ENCODE results near the gene KCNJ12. TPM values are rescaled to one million over a fixed set of nuclear protein-coding genes. Genes with fewer than 3 reads are reported as not detected.

The KCNJ12 gene
- total RNA-seq, 1 donor = under 0.01 TPM

DNA sequence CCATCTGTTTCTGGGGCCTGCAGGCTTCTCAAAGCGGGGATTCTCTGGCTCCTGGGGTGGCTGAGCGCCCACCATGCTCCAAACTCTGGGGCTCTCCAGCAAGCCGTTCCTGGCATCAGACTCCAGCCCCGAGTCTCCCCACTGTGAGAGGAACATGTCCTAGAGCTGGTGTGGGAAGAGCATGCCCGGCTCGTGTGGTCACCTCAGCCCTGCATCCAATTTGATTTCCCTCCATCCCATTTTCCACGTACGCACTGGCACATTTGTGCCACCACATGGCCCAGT, 23.2 kb upstream of the KCNJ12 start:
- H3K4me3 ChIP-seq (ENCODE audit: low read depth, low read length) = no peak overlapping the region
- TF ChIP-seq, protein P1, sequence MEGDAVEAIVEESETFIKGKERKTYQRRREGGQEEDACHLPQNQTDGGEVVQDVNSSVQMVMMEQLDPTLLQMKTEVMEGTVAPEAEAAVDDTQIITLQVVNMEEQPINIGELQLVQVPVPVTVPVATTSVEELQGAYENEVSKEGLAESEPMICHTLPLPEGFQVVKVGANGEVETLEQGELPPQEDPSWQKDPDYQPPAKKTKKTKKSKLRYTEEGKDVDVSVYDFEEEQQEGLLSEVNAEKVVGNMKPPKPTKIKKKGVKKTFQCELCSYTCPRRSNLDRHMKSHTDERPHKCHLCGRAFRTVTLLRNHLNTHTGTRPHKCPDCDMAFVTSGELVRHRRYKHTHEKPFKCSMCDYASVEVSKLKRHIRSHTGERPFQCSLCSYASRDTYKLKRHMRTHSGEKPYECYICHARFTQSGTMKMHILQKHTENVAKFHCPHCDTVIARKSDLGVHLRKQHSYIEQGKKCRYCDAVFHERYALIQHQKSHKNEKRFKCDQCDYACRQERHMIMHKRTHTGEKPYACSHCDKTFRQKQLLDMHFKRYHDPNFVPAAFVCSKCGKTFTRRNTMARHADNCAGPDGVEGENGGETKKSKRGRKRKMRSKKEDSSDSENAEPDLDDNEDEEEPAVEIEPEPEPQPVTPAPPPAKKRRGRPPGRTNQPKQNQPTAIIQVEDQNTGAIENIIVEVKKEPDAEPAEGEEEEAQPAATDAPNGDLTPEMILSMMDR (IDR thresholded peaks at IDR 0.05; ENCODE audit: insufficient read depth, low read depth, low read length) = no peak
- DNase-seq (ENCODE audit: low read depth) = no peak

DNA sequence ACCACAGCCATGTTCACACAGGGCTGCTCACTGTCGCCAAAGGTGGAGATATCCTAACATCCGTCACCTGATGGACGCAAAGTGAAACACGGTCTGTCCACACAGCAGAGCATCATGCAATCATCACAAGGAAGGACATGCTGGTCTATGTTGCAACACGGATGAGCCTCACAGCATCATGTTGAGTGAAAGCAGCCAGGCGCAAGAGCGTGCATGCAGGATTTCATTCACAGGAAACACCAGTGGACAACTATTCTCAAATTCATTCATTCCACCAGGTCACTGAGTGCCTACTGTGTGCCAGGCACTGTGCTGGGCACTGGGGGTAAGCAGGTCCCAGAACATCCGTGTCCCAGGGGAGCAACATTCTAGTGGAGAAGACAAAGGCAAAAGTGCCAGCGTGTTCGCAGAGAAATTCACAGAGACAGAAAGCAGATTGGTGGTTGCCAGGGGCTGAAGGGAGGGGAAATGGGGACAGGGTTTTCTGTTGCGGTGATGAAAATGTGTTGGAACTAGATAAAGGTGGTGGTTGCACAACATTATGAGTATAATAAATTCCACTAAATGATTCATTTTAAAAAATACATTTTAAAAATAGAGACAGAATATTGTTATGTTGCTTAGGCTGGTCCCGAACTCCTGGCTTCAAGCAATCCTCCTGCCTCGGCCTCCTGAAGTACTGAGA, 22.7 kb upstream of the KCNJ12 start:
- no peak overlapping the region for H3K4me3 ChIP-seq (ENCODE audit: low read depth, low read length)
- TF ChIP-seq, protein P1 (IDR thresholded peaks at IDR 0.05; ENCODE audit: insufficient read depth, low read depth, low read length) = no peak
- peak; percentile 36 for DNase-seq (ENCODE audit: low read depth)

DNA sequence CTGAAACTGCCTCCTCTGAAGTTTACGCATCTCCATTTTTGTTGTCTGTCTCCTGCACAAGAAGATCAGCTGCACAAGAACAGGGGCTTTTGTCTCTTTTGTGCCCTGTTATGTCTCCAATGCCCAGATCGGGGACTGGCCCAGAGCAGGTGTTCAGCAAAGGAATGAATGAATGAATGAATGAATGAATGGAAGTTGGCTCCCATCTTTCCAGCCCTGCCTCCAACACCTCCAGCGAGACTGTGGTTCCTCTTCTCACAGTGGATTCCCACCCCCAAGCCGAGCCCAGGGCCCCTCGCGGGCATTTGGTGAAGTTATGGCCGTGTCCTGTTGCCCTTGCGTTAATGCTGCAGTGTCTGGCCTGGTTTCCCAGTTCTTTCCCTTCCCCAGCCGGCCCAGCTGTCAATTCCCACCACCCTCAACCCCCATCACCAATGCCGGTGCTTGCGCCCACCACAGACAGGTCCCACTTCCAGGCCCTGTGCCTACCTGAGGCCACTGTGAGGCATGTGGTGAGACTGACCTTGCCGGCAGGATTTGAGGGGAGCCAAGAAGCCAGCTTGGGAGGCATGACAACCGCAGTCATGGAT, 21.3 kb upstream of the KCNJ12 start:
- TF ChIP-seq, protein P1 (IDR thresholded peaks at IDR 0.05; ENCODE audit: insufficient read depth, low read depth, low read length) = no peak
- DNase-seq (ENCODE audit: low read depth) = no peak
- no peak overlapping the region for H3K4me3 ChIP-seq (ENCODE audit: low read depth, low read length)

DNA sequence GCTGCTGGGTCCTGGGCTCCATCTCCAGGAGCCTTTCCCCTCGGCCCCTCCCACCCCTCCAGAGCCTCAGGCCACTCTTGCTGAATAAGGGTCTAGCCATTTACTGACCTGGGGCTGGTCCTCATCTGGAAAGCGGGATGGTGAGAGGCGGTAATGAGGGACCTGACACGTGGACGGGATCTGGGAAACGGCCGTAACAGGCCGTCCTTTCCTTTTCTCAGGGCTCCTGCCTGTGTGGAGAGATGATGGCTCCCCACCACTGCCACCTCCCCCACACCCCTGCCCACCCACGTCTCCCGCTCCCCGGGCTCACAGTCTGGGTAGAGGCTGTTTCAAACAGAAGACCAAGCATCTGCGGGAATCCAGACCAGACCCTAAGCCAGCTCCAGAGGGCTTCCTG, 20.6 kb upstream of the KCNJ12 start:
- TF ChIP-seq, protein P1 (IDR thresholded peaks at IDR 0.05; ENCODE audit: insufficient read depth, low read depth, low read length) = no peak
- no peak for DNase-seq (ENCODE audit: low read depth)
- no peak overlapping the region for H3K4me3 ChIP-seq (ENCODE audit: low read depth, low read length)

DNA sequence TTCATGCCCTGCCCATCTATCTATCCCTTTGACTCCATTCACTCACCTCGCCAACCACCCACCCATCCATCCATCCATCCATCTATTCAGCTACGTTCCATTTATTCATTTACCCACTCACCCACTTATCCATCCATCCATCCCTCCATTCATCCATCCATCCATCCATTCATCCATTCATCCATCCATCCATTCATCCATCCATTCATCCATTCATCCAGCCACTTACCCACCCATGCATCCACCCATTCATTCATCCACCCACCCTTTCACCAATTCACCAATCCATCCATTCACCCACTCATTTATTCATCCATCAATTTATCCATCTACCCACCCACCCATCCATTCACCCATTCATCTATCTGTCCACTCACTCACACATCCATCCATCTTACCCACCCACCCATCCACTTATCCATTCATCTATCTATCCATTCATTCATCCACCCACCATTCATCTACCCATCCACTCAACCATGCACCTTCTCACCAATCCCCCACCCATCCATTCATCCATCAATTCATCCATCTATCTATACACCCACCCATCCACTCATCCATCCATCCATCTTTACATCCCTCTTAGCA, 19.5 kb upstream of the KCNJ12 start:
- no peak overlapping the region for H3K4me3 ChIP-seq (ENCODE audit: low read depth, low read length)
- TF ChIP-seq, protein P1 (IDR thresholded peaks at IDR 0.05; ENCODE audit: insufficient read depth, low read depth, low read length) = no peak
- DNase-seq (ENCODE audit: low read depth) = no peak

DNA sequence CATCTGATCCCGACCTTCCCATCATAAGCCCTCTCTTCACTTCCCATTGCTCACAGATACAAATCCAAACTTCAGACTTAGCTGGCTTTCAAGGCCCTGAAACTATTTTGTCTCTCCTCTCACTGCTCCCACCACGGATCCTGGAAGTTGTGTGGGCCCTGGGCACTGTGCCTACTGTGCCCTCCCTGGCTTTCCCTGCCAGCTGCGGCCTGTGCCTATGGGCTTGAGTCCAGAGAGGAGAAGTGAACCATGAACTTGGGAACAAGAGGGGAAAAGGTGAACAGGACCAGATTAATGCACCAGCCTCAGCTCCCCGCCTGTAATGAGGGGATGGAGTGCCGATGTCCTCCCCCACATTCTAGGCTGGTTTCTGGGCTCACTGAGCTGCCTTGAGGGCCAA, 18.9 kb upstream of the KCNJ12 start:
- DNase-seq (ENCODE audit: low read depth) = no peak
- TF ChIP-seq, protein P1 (IDR thresholded peaks at IDR 0.05; ENCODE audit: insufficient read depth, low read depth, low read length) = no peak
- no peak overlapping the region for H3K4me3 ChIP-seq (ENCODE audit: low read depth, low read length)

Data from fibroblast of villous mesenchyme (primary cell).